Upper lobe of left lung (tissue), 4 donors: Measurements from ENCODE around the gene NAALADL1.

Source experiments
- EP300 ChIP-seq, 4 donors: sonication (generic); formaldehyde crosslinking; IDR thresholded peaks; one replicate each; pipeline ENCODE4 v1.5.1; 2017; ENCODE audit warnings: antibody characterized with exemption in 4 of 4, control low read depth in 2 of 4
- POLR2A ChIP-seq, 4 donors: fragments of 450-650 bp; IDR thresholded peaks; one replicate each; pipeline ENCODE4 v1.5.1; 2016 to 2017; ENCODE audit warnings: antibody characterized with exemption in 4 of 4, mild to moderate bottlenecking in 2 of 4
- POLR2AphosphoS5 ChIP-seq, 2 donors: sonication (generic); formaldehyde crosslinking; IDR thresholded peaks; one replicate each; pipeline ENCODE4 v1.5.1; 2017; ENCODE audit warnings: antibody characterized with exemption in 2 of 2
- TF ChIP-seq, protein P1 (sequence below), 6 experiments: fragments of 450-650 bp in 4 of 6; fragments of 200-600 bp in 2 of 6; sonication (generic) in 2 of 6; IDR thresholded peaks; one replicate each; pipeline ENCODE4 v1.5.1; 2016 to 2019; ENCODE audit warnings: antibody characterized with exemption in 6 of 6

DNA sequence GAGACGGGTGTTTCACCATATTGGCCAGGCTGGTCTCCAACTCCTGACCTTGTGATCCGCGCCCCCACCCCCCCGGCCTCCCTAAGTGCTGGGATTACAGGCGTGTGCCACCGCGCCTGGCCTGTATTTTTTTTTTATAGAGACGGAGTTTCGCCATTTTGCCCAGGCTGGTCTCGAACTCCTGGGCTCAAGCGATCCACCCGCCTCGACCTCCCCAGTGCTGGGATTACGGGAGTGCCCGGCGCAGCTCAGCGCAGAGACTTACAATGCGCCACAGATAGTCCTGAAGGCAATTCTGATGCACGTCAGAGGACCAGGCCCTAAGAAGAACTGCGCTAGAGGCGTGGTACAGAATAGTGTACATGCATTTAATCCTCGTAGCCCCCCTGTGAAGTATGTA, 37.1 kb upstream of the NAALADL1 start:
- TF ChIP-seq EP300 (IDR thresholded peaks at IDR 0.05) (no peak), POLR2A (IDR thresholded peaks at IDR 0.05) (no peak), POLR2AphosphoS5 (IDR thresholded peaks at IDR 0.05) (no peak)
- TF ChIP-seq, protein P1, sequence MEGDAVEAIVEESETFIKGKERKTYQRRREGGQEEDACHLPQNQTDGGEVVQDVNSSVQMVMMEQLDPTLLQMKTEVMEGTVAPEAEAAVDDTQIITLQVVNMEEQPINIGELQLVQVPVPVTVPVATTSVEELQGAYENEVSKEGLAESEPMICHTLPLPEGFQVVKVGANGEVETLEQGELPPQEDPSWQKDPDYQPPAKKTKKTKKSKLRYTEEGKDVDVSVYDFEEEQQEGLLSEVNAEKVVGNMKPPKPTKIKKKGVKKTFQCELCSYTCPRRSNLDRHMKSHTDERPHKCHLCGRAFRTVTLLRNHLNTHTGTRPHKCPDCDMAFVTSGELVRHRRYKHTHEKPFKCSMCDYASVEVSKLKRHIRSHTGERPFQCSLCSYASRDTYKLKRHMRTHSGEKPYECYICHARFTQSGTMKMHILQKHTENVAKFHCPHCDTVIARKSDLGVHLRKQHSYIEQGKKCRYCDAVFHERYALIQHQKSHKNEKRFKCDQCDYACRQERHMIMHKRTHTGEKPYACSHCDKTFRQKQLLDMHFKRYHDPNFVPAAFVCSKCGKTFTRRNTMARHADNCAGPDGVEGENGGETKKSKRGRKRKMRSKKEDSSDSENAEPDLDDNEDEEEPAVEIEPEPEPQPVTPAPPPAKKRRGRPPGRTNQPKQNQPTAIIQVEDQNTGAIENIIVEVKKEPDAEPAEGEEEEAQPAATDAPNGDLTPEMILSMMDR (IDR thresholded peaks at IDR 0.05) = no peak
